ENCODE measurements around the gene ANKK1. TPM values are rescaled to one million over a fixed set of nuclear protein-coding genes. Genes with fewer than 3 reads are reported as not detected.

Gene ANKK1
- polyA plus RNA-seq, 3 donors = 0.07 to 0.09 TPM; not detected in 1

GRCh38 chr11:113375402-113375801 is 12.2 kb upstream of the ANKK1 start:
- Mint-ChIP-seq H3K4me1 (peaks cover 2% of the 10 kb centered on the region), H3K9me3 (no peaks in the 10 kb centered on the region), H3K27me3 (ENCODE audit: low read depth in 3 of 3) (peaks cover 0 to 2% (median 0%) of the 10 kb centered on the region in 3 donors), H3K36me3 (no peaks in the 10 kb centered on the region), H3K27ac (peak overlapping the region in 1 of 7 donors; percentile 46), H3K4me3 (no peak overlapping the region)
- DNase-seq = no peak
- Histone ChIP-seq H3K4me3 (replicated peaks in 1 of 3; ENCODE audit: low read depth in 2 of 3, low read length in 3 of 3) (no peak overlapping the region), H3K36me3 (replicated peaks in 1 of 2; ENCODE audit: control insufficient read depth in 1 of 2, insufficient read depth in 2 of 2, low read length in 2 of 2) (no peaks in the 10 kb centered on the region), H3K79me2 (ENCODE audit: insufficient read depth, low read length) (no peaks in the 10 kb centered on the region), H4K20me1 (ENCODE audit: insufficient read depth, low read length) (no peaks in the 10 kb centered on the region), H3K4me1 (ENCODE audit: control insufficient read depth in 1 of 2, insufficient read depth in 2 of 2, low read length in 2 of 2) (no peaks in the 10 kb centered on the region), H3K4me2 (replicated peaks; ENCODE audit: extremely low read depth, low read length, poor library complexity, severe bottlenecking) (no peak overlapping the region), H3K9ac (ENCODE audit: insufficient read depth, low read length, poor library complexity, severe bottlenecking) (no peak overlapping the region), H3K27ac (ENCODE audit: low read depth in 1 of 2, low read length in 2 of 2) (no peak overlapping the region), H3K9me3 (replicated peaks in 1 of 2; ENCODE audit: control insufficient read depth in 1 of 2, insufficient read depth in 1 of 2, low read length in 2 of 2) (no peaks in the 10 kb centered on the region), H2AFZ (ENCODE audit: insufficient read depth, low read depth, low read length, poor library complexity, severe bottlenecking) (no peak overlapping the region), H3K27me3 (ENCODE audit: control insufficient read depth in 2 of 2, insufficient read depth in 2 of 2, low read length in 2 of 2) (no peaks in the 10 kb centered on the region)
- intact Hi-C loops (cut with micrococcal nuclease) = no loop called here
- 100% methylated on average over 2 of the region's 5 CpGs for WGBS (ENCODE audit: insufficient coverage)
- TF ChIP-seq, protein P1, sequence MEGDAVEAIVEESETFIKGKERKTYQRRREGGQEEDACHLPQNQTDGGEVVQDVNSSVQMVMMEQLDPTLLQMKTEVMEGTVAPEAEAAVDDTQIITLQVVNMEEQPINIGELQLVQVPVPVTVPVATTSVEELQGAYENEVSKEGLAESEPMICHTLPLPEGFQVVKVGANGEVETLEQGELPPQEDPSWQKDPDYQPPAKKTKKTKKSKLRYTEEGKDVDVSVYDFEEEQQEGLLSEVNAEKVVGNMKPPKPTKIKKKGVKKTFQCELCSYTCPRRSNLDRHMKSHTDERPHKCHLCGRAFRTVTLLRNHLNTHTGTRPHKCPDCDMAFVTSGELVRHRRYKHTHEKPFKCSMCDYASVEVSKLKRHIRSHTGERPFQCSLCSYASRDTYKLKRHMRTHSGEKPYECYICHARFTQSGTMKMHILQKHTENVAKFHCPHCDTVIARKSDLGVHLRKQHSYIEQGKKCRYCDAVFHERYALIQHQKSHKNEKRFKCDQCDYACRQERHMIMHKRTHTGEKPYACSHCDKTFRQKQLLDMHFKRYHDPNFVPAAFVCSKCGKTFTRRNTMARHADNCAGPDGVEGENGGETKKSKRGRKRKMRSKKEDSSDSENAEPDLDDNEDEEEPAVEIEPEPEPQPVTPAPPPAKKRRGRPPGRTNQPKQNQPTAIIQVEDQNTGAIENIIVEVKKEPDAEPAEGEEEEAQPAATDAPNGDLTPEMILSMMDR (IDR thresholded peaks at IDR 0.05) = no peak

DNA sequence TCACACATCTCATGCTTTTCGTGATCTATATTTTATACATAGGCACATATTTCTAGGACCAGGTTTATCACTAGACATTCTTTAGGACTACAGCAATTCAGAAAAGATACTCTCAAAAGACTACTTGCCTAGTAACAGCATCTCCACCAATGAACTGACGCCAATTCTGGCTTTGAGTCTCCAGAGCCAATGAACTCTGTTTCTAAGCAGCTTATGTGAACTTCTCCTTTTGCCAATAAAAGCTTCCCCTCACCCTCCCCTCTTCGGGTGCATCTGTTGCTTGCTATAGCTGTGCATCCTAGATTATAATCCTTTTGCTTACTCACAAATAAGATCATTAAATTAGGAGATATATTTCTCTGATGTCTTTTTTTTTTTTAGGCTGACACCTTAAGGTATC is 11.4 kb upstream of the ANKK1 start:
- Mint-ChIP-seq H3K4me3 (no peak overlapping the region), H3K27me3 (ENCODE audit: low read depth in 3 of 3) (peaks cover 0 to 2% (median 0%) of the 10 kb centered on the region in 3 donors), H3K36me3 (no peaks in the 10 kb centered on the region), H3K27ac (no peak overlapping the region), H3K9me3 (peaks cover 0 to 2% (median 0%) of the 10 kb centered on the region in 7 donors), H3K4me1 (peaks cover 2% of the 10 kb centered on the region)
- TF ChIP-seq, protein P1 (IDR thresholded peaks at IDR 0.05) = no peak
- no peak overlapping the region for H3K4me3 ChIP-seq (replicated peaks in 1 of 3; ENCODE audit: low read depth in 2 of 3, low read length in 3 of 3)
- H3K36me3 ChIP-seq (replicated peaks in 1 of 2; ENCODE audit: control insufficient read depth in 1 of 2, insufficient read depth in 2 of 2, low read length in 2 of 2) = no peaks in the 10 kb centered on the region
- no peak overlapping the region for H3K9ac ChIP-seq (ENCODE audit: insufficient read depth, low read length, poor library complexity, severe bottlenecking)
- DNase-seq = peak in 2 of 3 donors; percentile 7 to 40
- H3K27ac ChIP-seq (ENCODE audit: low read depth in 1 of 2, low read length in 2 of 2) = no peak overlapping the region
- H3K79me2 ChIP-seq (ENCODE audit: insufficient read depth, low read length) = no peaks in the 10 kb centered on the region
- no peaks in the 10 kb centered on the region for H3K4me1 ChIP-seq (ENCODE audit: control insufficient read depth in 1 of 2, insufficient read depth in 2 of 2, low read length in 2 of 2)
- intact Hi-C loops (cut with micrococcal nuclease) = no loop called here
- no peaks in the 10 kb centered on the region for H3K27me3 ChIP-seq (ENCODE audit: control insufficient read depth in 2 of 2, insufficient read depth in 2 of 2, low read length in 2 of 2)
- WGBS (ENCODE audit: insufficient coverage) = 0% methylated on average over 1 of the region's 3 CpGs
- no peak overlapping the region for H2AFZ ChIP-seq (ENCODE audit: insufficient read depth, low read depth, low read length, poor library complexity, severe bottlenecking)
- H3K9me3 ChIP-seq (replicated peaks in 1 of 2; ENCODE audit: control insufficient read depth in 1 of 2, insufficient read depth in 1 of 2, low read length in 2 of 2) = no peaks in the 10 kb centered on the region
- H3K4me2 ChIP-seq (replicated peaks; ENCODE audit: extremely low read depth, low read length, poor library complexity, severe bottlenecking) = no peak overlapping the region
- H4K20me1 ChIP-seq (ENCODE audit: insufficient read depth, low read length) = no peaks in the 10 kb centered on the region

All from CD14-positive monocyte (primary cell).